ENCODE data around the gene ADRM1.

Gene ADRM1

GRCh38 chr20:62317167-62317655 lies 14.4 kb downstream of the ADRM1 start:
- H3K4me3 ChIP-seq (replicated peaks; ENCODE audit: low read depth, low read length) = no peak overlapping the region
- no peak for DNase-seq (ENCODE audit: low read depth)
- TF ChIP-seq CTCF (IDR thresholded peaks at IDR 0.05; ENCODE audit: low read length, missing control alignments) = no peak

GRCh38 chr20:62318400-62319345 lies 15.9 kb downstream of the ADRM1 start:
- DNase-seq (ENCODE audit: low read depth) = no peak
- no peak for TF ChIP-seq CTCF (IDR thresholded peaks at IDR 0.05; ENCODE audit: low read length, missing control alignments)
- no peak overlapping the region for H3K4me3 ChIP-seq (replicated peaks; ENCODE audit: low read depth, low read length)

GRCh38 chr20:62319346-62319909 lies 16.6 kb downstream of the ADRM1 start:
- no peak for DNase-seq (ENCODE audit: low read depth)
- no peak for TF ChIP-seq CTCF (IDR thresholded peaks at IDR 0.05; ENCODE audit: low read length, missing control alignments)
- H3K4me3 ChIP-seq (replicated peaks; ENCODE audit: low read depth, low read length) = no peak overlapping the region

- H3K4me3 ChIP-seq (replicated peaks; ENCODE audit: low read depth, low read length) = no peak overlapping the region
- DNase-seq (ENCODE audit: low read depth) = no peak
- TF ChIP-seq CTCF (IDR thresholded peaks at IDR 0.05; ENCODE audit: low read length, missing control alignments) = no peak
Measured at GRCh38 chr20:62320581-62321354, 18.0 kb downstream of the ADRM1 start.

GRCh38 chr20:62321521-62321948 lies 18.7 kb downstream of the ADRM1 start:
- no peak overlapping the region for H3K4me3 ChIP-seq (replicated peaks; ENCODE audit: low read depth, low read length)
- TF ChIP-seq CTCF (IDR thresholded peaks at IDR 0.05; ENCODE audit: low read length, missing control alignments) = no peak
- DNase-seq (ENCODE audit: low read depth) = no peak

- DNase-seq (ENCODE audit: low read depth) = no peak
- no peak overlapping the region for H3K4me3 ChIP-seq (replicated peaks; ENCODE audit: low read depth, low read length)
- TF ChIP-seq CTCF (IDR thresholded peaks at IDR 0.05; ENCODE audit: low read length, missing control alignments) = no peak
Measured at GRCh38 chr20:62321975-62322374, 19.2 kb downstream of the ADRM1 start.
